Measurements from ENCODE around the gene KEAP1.
A peak's percentile ranks its signal among the peaks of the same experiment; 100 is the strongest.

The KEAP1 gene

GRCh38 chr19:10523135-10523636 is 20.0 kb upstream of the KEAP1 start:
- DNase-seq (ENCODE audit: low read depth): no peak

GRCh38 chr19:10521461-10522171 is 18.5 kb upstream of the KEAP1 start:
- no peak for DNase-seq (ENCODE audit: low read depth)

- DNase-seq (ENCODE audit: low read depth): no peak
Observed at GRCh38 chr19:10520652-10521318, 17.6 kb upstream of the KEAP1 start.

- DNase-seq (ENCODE audit: low read depth): no peak
Observed at GRCh38 chr19:10519421-10519820, 16.3 kb upstream of the KEAP1 start.

GRCh38 chr19:10518444-10519361 is 15.5 kb upstream of the KEAP1 start:
- no peak for DNase-seq (ENCODE audit: low read depth)

GRCh38 chr19:10517760-10518443 is 14.7 kb upstream of the KEAP1 start:
- DNase-seq (ENCODE audit: low read depth): peak; percentile 19

- no peak for DNase-seq (ENCODE audit: low read depth)
Observed at GRCh38 chr19:10517361-10517759, 14.2 kb upstream of the KEAP1 start, which contains the start of gene S1PR5. TSS of gene S1PR5 (minus strand) at chr19:10517447. CDS start at chr19:10515011, 2,436 bp downstream.

GRCh38 chr19:10516671-10517286 is 13.6 kb upstream of the KEAP1 start:
- no peak for DNase-seq (ENCODE audit: low read depth)

GRCh38 chr19:10516064-10516385 is 12.9 kb upstream of the KEAP1 start:
- no peak for DNase-seq (ENCODE audit: low read depth)

- no peak for DNase-seq (ENCODE audit: low read depth)
Observed at GRCh38 chr19:10514211-10515145, 11.3 kb upstream of the KEAP1 start.

- no peak for DNase-seq (ENCODE audit: low read depth)
Observed at GRCh38 chr19:10513223-10513622, 10.1 kb upstream of the KEAP1 start.

- DNase-seq (ENCODE audit: low read depth): peak; percentile 18
Observed at GRCh38 chr19:10510301-10510802, 7.2 kb upstream of the KEAP1 start.

- no peak for DNase-seq (ENCODE audit: low read depth)
Observed at GRCh38 chr19:10508707-10509106, 5.6 kb upstream of the KEAP1 start.

GRCh38 chr19:10508036-10508435 is 4.9 kb upstream of the KEAP1 start:
- DNase-seq (ENCODE audit: low read depth): no peak

- DNase-seq (ENCODE audit: low read depth): peak; percentile 68
Observed at GRCh38 chr19:10505583-10506229, 2.5 kb upstream of the KEAP1 start.

GRCh38 chr19:10502524-10503001 is 593 bp downstream of the KEAP1 start:
- DNase-seq (ENCODE audit: low read depth): peak; percentile 84

- peak; percentile 24 for DNase-seq (ENCODE audit: low read depth)
Observed at GRCh38 chr19:10501971-10502523, 1.1 kb downstream of the KEAP1 start.

- no peak for DNase-seq (ENCODE audit: low read depth)
Observed at GRCh38 chr19:10500247-10500592, 2.9 kb downstream of the KEAP1 start.

GRCh38 chr19:10499550-10500246 is 3.5 kb downstream of the KEAP1 start:
- DNase-seq (ENCODE audit: low read depth): no peak
